NOMO-1 treated with dmso at 0.1 percent for 144 hours (cell line): ENCODE results near the gene KCNQ1.

Experiments
- DNase-seq: peaks from one replicate; lab custom pipeline; 2025; ENCODE audit not compliant: unreplicated experiment; lab: John Stamatoyannopoulos, UW

KCNQ1 gene

GRCh38 chr11:2531277-2531986 is 86.6 kb downstream of the KCNQ1 start:
- no peak for DNase-seq

DNA sequence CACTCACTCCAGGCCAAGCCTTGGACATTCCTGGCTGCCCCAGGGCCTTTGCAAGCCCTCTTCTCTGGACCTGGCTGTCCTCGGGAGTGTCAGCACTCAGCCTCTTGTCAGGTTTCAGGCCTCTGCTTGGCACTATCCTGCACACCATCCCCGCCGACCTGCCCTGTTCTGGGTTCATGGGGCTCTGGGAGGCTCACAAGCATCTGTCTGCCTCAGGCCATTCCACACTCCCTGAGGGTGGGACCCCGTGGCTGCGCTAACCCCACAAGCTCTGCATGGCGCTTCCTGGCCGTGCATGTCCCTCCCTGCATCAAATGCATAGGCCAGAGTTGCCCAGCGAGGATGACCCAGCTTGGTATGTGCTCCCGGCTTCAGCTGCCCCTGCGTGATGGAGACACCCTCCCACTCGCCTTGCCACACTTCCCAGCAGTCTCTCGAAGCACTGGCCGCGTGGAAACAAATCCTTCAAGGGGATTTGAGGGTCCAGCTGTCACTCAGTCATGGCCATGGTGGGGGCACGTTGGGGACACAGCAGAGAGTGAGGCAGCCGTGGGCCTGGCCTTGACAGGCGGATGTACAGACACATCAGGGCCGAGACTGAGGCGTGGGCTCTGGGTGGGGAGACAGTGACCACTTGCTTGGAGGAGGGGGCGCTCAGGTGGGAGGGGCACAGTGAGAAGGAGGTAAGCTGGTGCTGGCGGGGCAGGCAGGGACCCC is 87.3 kb downstream of the KCNQ1 start:
- no peak for DNase-seq

GRCh38 chr11:2532704-2533586 is 88.1 kb downstream of the KCNQ1 start:
- peak; percentile 80 for DNase-seq

- DNase-seq = peak; percentile 65
Observed at GRCh38 chr11:2533587-2534133, 88.9 kb downstream of the KCNQ1 start.

GRCh38 chr11:2534134-2534956 is 89.5 kb downstream of the KCNQ1 start:
- no peak for DNase-seq

- DNase-seq = no peak
Observed at GRCh38 chr11:2534957-2535672, 90.3 kb downstream of the KCNQ1 start.

GRCh38 chr11:2535673-2536439 is 91.0 kb downstream of the KCNQ1 start:
- DNase-seq = no peak

GRCh38 chr11:2536440-2536989 is 91.7 kb downstream of the KCNQ1 start:
- DNase-seq = no peak

- no peak for DNase-seq
Observed at GRCh38 chr11:2537010-2537705, 92.3 kb downstream of the KCNQ1 start.

DNA sequence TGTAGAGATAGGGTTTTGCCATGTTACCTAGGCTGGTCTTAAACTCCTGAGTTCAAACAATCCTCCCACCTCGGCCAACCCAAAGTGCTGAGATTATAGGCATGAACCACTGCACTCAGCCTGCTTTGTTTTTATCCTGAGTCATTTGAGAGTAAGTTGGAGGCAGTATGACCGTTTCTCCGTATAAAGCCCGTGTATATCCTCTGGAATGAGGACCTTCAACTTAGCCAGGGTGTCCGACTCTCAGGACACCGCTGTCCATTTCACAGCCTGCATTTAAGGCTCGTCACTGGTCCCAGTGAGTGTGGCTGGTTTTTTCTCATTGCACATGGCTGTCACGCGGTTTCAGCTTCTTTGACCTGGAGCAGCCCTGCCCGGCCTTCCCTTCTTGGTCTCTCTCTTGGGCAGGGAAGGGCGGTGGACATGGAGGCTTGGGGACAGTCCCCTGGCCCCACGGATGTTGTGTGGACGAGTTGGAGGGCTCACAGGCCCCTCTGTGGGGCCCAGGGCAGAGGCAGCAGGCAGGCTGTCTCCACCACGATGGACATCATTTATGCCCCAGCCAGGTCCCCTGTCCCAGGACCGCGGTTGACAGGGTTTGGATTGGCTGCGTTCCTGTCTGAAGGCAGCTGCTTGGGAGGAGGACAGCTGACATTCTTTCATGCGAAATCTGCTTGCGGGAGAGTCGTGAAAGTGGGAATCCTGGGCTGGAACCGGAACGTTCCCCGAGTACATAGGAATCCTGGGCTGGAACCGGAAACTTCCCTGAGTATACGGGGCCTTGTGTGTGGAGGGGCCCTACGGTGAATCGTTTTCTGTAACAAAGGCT is 93.3 kb downstream of the KCNQ1 start:
- DNase-seq = no peak

DNA sequence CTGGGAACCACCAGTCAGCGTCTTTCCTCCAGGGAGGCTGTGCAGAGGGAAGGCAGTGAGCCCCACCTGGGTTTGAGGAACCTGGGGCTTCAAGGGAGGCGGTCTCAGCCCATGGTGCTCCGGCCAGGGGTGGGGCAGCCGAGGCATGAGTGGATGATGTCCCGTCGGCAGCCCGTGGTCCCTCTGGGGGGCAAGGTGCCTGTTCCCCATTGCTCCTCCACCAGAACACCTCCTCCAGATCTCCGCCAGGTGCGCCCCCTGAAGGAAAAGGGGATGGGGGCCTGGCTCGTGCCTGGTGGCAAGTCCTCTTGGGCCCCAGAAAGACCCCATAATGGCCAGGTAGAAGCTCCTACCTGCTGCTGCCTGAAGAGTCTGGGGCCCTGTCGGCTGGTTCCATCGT is 94.1 kb downstream of the KCNQ1 start:
- no peak for DNase-seq

GRCh38 chr11:2539371-2540222 is 94.8 kb downstream of the KCNQ1 start:
- no peak for DNase-seq

DNA sequence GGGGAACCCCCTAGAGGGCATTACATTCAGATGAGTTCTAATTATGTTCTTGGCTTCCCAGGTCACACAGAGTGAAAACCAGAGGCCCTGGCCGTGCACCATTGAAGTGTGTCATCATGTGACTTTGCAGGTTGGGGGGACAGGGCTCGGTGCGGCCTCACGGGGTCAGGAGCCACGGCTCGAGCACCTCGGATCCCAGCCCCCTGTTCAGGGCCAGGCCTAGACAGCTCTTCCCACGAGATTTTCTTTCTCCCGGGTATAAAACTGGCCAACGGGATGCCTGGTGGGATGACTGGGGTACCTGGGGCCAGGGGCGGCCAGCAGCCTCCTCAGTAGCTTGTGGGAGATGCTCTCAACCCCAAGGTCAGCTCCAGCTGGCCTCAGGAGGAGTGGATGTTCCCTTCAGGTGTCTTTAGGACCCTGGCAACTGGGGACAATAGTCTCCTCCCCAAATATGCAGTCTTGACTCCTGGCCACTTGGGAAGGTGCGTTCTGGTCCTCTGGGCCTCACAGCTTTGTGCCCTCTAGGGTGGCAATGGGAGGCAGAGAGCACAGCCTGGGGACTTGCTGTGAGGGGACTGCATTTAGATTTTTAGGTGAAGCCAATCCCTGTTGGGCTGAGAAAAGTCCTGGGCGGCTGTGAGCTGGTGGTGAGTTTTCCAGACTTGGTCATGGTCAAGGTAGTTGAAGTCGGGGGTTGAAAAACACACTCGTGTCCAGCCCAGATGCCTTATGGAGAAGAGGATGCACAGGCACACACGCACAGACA is 95.6 kb downstream of the KCNQ1 start:
- no peak for DNase-seq

DNA sequence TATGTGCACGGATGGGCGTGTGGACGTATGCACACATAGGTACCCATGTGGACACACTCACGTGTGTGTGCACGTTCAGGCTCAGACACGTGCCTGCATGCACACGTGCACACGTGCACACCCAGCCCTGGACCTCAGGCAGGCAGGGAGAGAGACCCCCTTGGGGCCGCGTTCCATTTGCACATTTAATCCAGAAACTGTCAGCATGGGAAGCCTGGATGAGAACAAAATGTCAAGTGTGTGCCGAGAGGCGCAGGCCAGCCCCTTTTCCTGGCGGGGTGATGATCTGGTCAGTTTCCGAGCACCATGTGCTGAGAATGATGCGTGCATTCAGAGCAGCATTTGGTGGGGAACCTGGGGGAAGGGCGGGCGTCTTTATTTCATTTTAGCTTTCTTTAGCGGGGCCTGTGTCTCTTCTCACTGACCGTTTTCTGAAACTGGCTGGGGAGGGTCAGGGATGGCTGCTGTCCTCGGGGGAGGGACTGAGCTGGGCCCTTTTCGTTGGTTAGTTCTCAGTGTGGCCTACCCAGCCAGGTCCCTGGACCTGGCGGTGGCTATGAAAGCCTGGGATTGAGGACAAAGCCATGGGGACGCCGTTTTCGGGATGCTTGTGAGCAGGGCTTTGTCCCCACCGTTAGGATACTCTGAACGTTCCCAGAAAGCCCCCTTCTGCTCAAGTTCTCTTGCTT is 96.3 kb downstream of the KCNQ1 start:
- no peak for DNase-seq

DNA sequence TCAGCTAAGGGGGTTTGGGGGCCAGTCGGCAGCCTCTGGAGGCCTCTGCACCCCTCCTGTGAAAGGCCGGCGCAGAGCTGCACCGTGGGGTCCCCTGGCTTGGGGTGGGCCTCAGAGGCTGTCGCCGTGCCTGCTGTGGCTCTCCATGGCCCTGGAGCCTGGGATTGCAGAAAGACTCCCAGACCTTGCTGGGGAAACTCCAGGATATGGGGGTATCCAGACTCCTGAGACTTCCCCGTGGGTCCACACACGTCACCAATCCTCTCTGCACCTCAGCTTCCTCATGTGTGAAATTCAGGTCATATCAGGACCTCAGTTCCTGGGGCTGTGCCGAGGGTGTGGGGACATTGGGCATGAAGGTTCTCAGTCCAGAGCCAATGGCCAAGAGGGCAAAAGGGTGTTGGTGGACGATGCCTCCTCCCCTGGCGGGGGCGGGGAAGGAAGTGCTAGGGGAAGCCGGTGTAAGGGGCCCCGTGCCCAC is 97.1 kb downstream of the KCNQ1 start:
- DNase-seq = no peak
